ENCODE measurements around the gene SKI.

- no peak for TF ChIP-seq POLR2AphosphoS5 (IDR thresholded peaks at IDR 0.05)
- no peak for TF ChIP-seq CTCF (IDR thresholded peaks at IDR 0.05)
- no peak for TF ChIP-seq EP300 (IDR thresholded peaks at IDR 0.05)
- no peak for TF ChIP-seq POLR2A (IDR thresholded peaks at IDR 0.05)
Observed at GRCh38 chr1:2344744-2345296, 116.7 kb downstream of the SKI start.
